WI38 (cell line): ENCODE data around the gene DISP2.

ENCODE experiments used
- H3K4me3 ChIP-seq: 2 replicates; pipeline ENCODE4 v1.5.1; 2011; ENCODE audit warnings: low read depth, mild to moderate bottlenecking, control low read depth, low read length
- CTCF ChIP-seq: IDR thresholded peaks from 2 replicates; pipeline ENCODE4 v1.5.1; 2012; ENCODE audit warnings: low read depth, mild to moderate bottlenecking, control low read depth, low read length

DISP2 gene

GRCh38 chr15:40372981-40373380 is 15.0 kb downstream of the DISP2 start:
- H3K4me3 ChIP-seq = no peak overlapping the region
- TF ChIP-seq CTCF = no peak

GRCh38 chr15:40377606-40378005 is 19.6 kb downstream of the DISP2 start:
- no peak for TF ChIP-seq CTCF

GRCh38 chr15:40379374-40379773 is 21.4 kb downstream of the DISP2 start:
- no peak overlapping the region for H3K4me3 ChIP-seq
- TF ChIP-seq CTCF = no peak

More at GRCh38 chr15:40377606-40378005, 19.6 kb downstream of the DISP2 start:
- H3K4me3 ChIP-seq = no peak overlapping the region

GRCh38 chr15:40379853-40380252 is 21.8 kb downstream of the DISP2 start:
- H3K4me3 ChIP-seq = no peak overlapping the region
- TF ChIP-seq CTCF = no peak

- no peak for TF ChIP-seq CTCF
- H3K4me3 ChIP-seq = no peak overlapping the region
Observed at GRCh38 chr15:40380636-40381035, 22.6 kb downstream of the DISP2 start.

GRCh38 chr15:40381818-40382529 is 24.0 kb downstream of the DISP2 start:
- H3K4me3 ChIP-seq = no peak overlapping the region
- TF ChIP-seq CTCF = no peak

GRCh38 chr15:40382580-40383456 is 24.8 kb downstream of the DISP2 start, which contains the start of gene KNSTRN:
TSS of gene KNSTRN (plus strand) at chr15:40382721. CDS start at chr15:40382836, 115 bp downstream.
- peak within 1 kb of the TSS; percentile 96 for H3K4me3 ChIP-seq
- TF ChIP-seq CTCF = no peak
